H7 (cell line): ENCODE data around the gene PEF1. TPM values are rescaled to one million over a fixed set of nuclear protein-coding genes. Genes with fewer than 3 reads are reported as not detected.

ENCODE experiments used
- DNase-seq: peaks from one replicate; pipeline ENCODE4 v3.0.0; 2012
- H3K27me3 ChIP-seq: 2 replicates; pipeline ENCODE4 v1.6.0; 2011; ENCODE audit warnings: mild to moderate bottlenecking, low read length; ENCODE audit not compliant: control insufficient read depth, insufficient read depth
- H3K36me3 ChIP-seq: replicated peaks from 2 replicates; pipeline ENCODE4 v1.5.1; 2011; ENCODE audit warnings: low read length; ENCODE audit not compliant: control insufficient read depth, insufficient read depth
- H3K4me3 ChIP-seq: 2 replicates; pipeline ENCODE4 v1.5.1; 2011; ENCODE audit warnings: low read depth, mild to moderate bottlenecking, control low read depth, low read length, moderate library complexity; ENCODE audit not compliant: insufficient read depth
- total RNA-seq: library from RNA; depleted of rRNA; stranded (reverse); fragments of >200 nt; shearing (Covaris generic); gene quantifications from 2 replicates; pipeline ENCODE4 v1.2.3, GENCODE V29; 2014; rRNA removed

PEF1 gene
- total RNA-seq, 1 experiment from 2014 or later: 129 TPM

DNA sequence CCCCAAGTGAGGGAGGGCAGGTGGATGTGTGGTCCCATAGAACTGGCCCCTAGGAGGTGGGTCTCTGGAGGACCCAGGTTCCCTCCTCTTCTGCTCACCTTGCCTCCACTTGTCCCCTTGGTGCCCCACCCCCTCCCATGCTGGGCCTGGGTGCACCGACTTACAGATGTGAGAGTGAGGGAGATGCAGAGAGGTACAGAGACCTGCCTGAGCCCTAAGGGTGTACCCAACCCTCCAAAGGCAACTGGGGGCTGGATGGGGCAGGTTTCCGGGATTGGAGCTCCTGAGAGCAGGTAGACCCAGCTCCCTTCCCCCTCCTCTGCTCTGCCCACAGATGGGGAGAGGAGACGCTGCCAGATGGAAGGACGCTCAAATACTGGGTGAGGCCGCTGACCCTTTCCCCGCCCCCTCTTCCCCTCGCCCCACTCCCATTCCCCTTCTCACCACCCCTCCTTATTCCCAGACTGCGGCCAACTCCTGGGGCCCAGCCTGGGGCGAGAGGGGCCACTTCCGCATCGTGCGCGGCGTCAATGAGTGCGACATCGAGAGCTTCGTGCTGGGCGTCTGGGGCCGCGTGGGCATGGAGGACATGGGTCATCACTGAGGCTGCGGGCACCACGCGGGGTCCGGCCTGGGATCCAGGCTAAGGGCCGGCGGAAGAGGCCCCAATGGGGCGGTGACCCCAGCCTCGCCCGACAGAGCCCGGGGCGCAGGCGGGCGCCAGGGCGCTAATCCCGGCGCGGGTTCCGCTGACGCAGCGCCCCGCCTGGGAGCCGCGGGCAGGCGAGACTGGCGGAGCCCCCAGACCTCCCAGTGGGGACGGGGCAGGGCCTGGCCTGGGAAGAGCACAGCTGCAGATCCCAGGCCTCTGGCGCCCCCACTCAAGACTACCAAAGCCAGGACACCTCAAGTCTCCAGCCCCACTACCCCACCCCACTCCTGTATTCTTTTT lies 58.0 kb downstream of the PEF1 start:
- H3K4me3 ChIP-seq: peak overlapping the region; percentile 10; the same call in 1 of the 2 replicates
- DNase-seq: no peak
- peaks cover 7% of the 10 kb centered on the region for H3K27me3 ChIP-seq
- no peaks in the 10 kb centered on the region for H3K36me3 ChIP-seq

DNA sequence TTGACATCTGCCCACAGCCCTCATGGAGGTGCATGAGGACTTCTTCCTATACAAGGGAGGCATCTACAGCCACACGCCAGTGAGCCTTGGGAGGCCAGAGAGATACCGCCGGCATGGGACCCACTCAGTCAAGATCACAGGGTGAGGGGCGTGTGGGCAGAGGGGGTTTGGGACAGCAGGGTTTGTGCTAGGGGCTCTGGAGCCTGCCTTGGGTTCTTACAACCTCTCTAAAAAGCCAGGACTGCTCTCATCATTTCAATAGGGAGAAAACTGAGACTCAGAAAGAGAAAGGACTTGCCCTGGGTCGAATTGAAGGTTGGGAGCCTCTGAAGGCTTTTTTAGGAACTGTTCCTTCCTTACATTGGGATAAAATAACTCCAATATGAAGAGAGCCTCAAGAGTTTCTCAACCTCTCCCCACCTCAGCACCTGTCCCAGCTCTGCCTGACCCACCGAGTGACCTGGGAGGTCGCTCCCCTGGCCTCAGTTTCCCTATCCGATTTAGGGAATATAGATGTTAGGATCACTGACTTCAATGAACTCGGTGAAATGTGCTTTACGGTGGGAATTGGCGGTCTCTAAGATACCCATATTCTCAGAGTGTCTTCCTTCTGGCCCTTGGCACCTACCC lies 58.8 kb downstream of the PEF1 start:
- H3K36me3 ChIP-seq: no peaks in the 10 kb centered on the region
- no peak overlapping the region for H3K4me3 ChIP-seq
- no peak for DNase-seq
- peaks cover 7% of the 10 kb centered on the region for H3K27me3 ChIP-seq

DNA sequence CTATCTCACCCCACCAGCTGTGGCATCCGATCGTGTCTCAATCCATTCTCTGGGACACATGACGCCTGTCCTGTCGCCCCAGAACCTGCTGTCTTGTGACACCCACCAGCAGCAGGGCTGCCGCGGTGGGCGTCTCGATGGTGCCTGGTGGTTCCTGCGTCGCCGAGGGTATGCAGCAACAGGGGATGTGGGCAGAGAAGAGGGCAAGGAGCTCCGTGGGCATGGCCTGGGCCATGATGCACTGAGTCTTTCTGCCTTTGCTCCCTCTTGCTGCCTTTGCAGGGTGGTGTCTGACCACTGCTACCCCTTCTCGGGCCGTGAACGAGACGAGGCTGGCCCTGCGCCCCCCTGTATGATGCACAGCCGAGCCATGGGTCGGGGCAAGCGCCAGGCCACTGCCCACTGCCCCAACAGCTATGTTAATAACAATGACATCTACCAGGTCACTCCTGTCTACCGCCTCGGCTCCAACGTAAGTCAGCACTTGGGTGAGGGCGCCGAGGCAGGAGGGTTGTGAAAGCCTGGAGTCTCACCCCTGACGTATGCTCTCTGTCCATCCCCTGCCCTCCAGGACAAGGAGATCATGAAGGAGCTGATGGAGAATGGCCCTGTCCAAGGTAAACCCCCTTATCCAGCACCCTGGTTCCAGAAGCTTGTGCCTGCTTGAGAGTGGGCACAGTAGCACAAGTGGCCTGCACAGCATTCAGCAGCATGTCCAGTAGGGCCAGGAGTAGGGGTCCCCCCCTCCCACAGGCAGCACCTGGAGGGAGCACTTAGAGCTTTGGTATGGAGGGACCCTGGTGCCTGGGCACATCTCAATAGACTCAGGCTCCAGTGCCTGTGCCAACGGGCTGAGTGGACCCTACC lies 59.6 kb downstream of the PEF1 start:
- DNase-seq: no peak
- Histone ChIP-seq H3K36me3 (no peaks in the 10 kb centered on the region), H3K27me3 (peaks cover 7% of the 10 kb centered on the region), H3K4me3 (no peak overlapping the region)

DNA sequence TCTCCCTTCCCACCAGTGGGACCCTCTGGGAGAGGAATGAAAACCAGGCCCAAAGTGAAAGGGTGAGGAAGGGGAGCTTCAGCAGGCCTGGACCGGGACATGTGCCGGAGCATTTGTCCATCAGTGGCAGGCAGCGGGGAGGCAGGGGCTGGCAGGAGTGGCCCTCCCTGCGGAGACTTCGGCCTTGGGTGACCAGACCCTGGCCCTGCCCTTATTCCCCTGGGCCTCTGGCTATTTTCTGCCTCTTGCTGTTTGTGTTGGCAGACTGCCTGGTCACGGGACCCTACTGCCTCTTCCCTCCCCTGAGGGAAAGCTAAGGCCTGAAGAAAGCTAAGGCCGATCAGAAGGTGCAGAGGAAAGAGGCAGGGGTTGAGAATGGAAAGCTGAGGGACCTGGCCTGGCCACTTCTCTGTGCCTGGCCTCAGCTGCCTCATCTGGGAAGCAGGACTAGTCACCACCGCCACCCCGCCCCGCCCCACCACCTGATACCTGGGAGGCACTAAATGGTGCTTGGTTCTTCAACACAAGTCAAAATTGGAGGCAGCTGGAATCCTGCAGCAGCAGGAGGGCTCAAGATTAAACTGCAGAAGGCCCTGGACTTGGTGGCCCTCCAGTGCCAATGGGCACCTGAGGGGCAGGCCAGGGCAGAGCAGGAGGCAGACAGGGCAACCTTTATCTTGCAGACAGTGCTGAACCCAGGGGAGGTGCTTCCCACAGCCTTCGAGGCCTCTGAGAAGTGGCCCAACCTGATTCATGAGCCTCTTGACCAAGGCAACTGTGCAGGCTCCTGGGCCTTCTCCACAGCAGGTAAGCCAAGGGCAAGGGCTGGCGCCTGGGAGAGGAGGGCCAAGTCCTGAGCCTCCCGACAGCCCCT lies 60.4 kb downstream of the PEF1 start:
- no peak for DNase-seq
- Histone ChIP-seq H3K36me3 (no peaks in the 10 kb centered on the region), H3K4me3 (no peak overlapping the region), H3K27me3 (peaks cover 6% of the 10 kb centered on the region)

DNA sequence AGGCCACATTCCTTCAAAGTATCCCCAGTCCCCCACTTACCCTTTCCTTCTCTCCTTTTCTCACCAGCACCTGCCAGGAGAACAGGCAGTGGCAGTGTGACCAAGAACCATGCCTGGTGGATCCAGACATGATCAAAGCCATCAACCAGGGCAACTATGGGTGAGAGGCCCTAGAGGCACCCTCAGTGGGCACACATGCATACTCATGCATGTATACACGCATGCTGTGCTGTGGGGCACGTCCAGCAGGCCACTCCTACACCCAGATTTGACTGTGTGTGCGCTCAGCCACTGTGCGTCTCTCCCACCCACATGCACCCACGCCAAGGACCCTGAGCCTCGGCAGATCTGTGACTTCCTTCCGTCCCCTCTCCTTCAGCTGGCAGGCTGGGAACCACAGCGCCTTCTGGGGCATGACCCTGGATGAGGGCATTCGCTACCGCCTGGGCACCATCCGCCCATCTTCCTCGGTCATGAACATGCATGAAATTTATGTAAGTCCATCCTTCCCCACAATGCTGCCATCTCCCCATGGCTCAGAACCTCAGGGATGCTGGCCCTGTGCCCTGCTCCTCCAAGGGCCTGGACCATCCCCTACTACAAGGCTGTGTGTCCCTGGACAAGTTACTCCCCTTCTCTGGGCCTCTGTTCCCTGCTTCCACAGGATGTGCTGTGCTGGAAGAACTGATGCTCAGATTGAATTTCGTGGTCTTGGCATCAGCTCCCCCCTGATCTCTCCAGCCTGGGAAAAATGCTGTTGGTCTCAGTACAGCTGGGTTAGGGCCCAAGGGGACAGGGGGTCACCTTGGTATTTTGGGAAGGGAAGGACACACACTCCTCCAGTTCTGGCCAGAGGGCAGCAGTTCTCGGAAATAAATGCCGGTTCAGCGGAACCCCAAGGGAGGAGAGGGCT lies 61.3 kb downstream of the PEF1 start:
- no peak overlapping the region for H3K4me3 ChIP-seq
- H3K27me3 ChIP-seq: peaks cover 4% of the 10 kb centered on the region
- DNase-seq: no peak
- H3K36me3 ChIP-seq: no peaks in the 10 kb centered on the region

DNA sequence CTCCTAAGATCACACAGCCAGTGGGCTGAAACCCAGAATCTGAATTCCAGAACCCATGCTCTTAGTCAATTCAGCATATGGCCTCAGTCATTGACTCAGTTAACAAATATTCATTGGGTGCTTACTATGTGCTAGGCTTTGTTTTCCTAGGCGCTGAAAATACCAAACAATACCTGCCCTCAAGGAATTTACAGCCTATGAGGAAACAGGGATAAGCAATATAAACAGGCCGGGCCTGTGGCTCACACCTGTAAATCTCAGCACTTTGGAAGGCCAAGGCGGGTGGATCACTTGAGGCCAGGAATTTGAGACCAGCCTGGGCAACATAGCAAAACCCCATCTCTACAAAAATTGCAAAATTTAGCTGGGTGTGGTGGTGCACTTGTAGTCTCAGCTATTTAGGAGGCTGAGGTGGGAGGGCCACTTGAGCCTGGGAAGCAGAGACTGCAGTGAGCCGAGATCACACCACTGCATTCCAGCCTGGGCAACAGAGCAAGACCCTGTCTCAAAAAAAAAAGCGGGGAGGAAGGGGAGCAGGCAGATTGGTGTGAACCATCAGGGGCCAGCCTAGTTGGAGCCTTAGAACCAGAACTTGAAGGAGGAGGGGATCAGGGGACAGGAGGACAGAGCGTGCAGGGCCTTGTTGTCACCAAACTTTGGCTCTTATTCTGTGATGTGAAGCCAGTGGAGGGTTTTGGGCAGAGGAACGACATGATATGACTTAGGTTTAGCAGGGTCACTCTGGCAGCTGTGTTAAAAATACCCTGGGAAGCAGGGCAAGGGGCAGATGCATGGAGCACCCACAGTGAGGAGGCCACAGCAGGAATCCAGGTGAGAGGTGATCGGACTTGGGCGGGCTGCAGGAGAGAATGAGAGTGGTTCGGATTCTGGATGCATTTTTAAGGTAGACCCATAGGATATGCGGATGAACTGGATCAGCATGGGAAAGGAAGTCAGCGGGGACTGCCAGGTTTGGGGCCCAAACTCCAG lies 62.6 kb downstream of the PEF1 start:
- Histone ChIP-seq H3K36me3 (no peaks in the 10 kb centered on the region), H3K4me3 (no peak overlapping the region), H3K27me3 (no peaks in the 10 kb centered on the region)
- no peak for DNase-seq

DNA sequence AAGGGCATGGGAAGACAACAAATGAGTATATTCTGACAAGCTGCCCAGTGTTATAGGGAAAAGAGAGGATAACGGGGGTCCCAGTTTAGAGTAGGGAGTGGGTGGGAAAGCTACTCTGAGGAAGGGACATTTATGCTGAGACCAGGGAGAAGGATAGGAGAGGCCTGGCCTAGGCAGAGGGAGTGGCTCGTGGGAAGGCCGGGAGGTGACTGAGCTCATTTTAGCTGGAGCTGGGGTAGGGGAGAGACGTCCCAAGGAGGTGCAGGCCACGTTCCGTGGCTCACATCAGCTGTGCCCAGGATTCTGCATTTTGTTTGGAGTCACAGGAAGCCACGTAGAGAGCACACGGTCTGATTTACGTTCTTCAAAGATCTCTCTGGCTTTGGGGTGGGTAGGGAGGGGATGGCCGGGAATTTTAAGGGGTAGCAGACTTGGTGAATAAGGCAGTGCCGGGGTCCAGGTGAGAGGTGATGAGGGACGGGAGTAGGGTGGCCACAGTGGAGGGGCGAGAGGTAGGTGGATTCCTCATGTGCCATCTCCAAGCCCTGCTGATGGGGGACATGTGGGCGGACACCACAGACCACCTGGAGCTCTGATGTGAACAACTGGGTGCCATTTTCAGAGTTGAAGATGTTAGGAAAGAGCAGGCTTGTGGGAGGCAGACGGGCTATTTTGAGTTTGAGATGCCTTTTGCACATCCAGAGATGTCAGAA lies 63.6 kb downstream of the PEF1 start:
- Histone ChIP-seq H3K4me3 (no peak overlapping the region), H3K36me3 (no peaks in the 10 kb centered on the region), H3K27me3 (no peaks in the 10 kb centered on the region; the same call in 1 of the 2 replicates)
- DNase-seq: no peak

DNA sequence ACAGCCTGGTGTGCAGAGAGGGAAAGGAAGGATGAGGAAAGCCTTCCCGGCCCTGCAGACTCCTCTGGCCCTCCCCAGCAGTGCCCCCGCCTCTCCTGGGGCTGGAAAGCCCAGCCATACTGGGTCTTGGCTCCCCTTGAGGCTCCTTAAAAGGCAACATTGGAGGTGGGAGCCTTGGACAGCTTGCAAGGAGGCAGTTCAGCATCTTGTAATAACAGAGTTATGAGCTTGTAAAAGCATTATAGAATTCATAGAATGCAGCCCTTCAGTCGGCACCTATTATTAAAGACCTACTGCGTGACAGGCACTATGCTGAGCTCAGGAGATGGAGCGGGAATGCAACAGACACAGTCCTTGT lies 64.2 kb downstream of the PEF1 start:
- H3K4me3 ChIP-seq: no peak overlapping the region
- no peak for DNase-seq
- H3K36me3 ChIP-seq: no peaks in the 10 kb centered on the region
- H3K27me3 ChIP-seq: no peaks in the 10 kb centered on the region; the same call in 1 of the 2 replicates

Other genes with a start within 250 kb of the PEF1 start
- 39.2 and 40.0 TPM in 2 replicates for gene SERINC2, start 231.7 kb downstream of the PEF1 start, total RNA-seq
- 11.5 and 14.2 TPM in 2 replicates for gene TINAGL1, start 68.4 kb downstream of the PEF1 start, total RNA-seq
- not detected in 2 replicates for gene HCRTR1, start 27.2 kb downstream of the PEF1 start, total RNA-seq
- 10.3 and 13.8 TPM in 2 replicates for gene COL16A1, start 59.1 kb upstream of the PEF1 start, total RNA-seq
- gene ADGRB2, start 119.5 kb upstream of the PEF1 start, total RNA-seq: 28.0 and 39.8 TPM in 2 replicates
- 1.8 and 3.5 TPM in 2 replicates for gene SPOCD1, start 171.1 kb upstream of the PEF1 start, total RNA-seq